Left renal cortex interstitium (tissue), 4 donors: Measurements from ENCODE around the gene DMRTB1. TPM values are rescaled to one million over a fixed set of nuclear protein-coding genes. Genes with fewer than 3 reads are reported as not detected.
A peak's percentile ranks its signal among the peaks of the same experiment; 100 is the strongest.

Experiments used
- DNase-seq, 4 donors: peaks; one replicate each; pipeline ENCODE4 v3.0.0-alpha.2; 2013; ENCODE audit warnings: low read depth in 4 of 4, low spot score in 2 of 4, missing footprints in 1 of 4
- polyA plus RNA-seq, 4 donors: library from polyadenylated mRNA; unstranded; fragments of 120-200 nt; gene quantifications; one replicate each; pipeline ENCODE4 v1.2.1, GENCODE V29; 2013; ENCODE audit not compliant: insufficient read length in 4 of 4

The DMRTB1 gene
- polyA plus RNA-seq, 4 donors: 0.13 to 0.18 TPM; not detected in 2

DNA sequence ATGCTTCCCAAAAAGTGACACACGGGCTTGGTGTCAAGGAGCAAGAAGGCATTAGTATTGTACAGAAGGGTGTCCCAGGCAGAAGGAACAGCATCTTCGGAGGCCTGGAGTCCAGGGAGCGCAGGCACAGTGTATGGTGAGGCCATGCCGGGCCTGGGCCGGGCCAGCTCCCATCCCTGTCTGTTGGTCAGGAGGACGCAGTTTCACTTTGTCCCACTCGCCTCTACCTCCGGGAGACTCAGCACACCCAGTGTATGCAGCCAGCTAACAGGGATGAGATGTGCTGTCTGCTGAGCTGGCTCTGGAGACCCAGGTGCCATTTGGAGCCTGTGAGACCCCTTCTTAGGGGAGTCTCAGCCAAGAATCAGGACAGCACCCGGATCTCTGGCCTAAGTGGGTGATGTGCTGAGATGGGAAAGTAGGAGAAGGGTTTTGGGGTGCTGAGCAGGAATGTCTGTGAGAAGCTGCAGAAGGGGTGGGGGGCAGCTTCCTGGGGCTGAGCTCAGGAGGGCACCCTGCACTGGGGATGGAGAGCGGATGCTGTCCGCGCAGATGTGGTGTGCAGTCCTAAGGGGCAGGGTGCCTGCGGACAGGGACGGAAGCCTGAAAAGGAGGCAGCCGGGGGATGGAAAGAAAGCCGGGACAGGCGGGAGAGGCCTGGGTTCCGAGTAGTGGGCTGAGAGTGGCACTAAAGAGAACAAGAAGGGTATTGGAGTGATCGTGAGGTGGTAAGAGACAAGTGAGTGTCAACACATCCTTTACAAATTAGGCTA is 25.7 kb downstream of the DMRTB1 start:
- DNase-seq: no peak

DNA sequence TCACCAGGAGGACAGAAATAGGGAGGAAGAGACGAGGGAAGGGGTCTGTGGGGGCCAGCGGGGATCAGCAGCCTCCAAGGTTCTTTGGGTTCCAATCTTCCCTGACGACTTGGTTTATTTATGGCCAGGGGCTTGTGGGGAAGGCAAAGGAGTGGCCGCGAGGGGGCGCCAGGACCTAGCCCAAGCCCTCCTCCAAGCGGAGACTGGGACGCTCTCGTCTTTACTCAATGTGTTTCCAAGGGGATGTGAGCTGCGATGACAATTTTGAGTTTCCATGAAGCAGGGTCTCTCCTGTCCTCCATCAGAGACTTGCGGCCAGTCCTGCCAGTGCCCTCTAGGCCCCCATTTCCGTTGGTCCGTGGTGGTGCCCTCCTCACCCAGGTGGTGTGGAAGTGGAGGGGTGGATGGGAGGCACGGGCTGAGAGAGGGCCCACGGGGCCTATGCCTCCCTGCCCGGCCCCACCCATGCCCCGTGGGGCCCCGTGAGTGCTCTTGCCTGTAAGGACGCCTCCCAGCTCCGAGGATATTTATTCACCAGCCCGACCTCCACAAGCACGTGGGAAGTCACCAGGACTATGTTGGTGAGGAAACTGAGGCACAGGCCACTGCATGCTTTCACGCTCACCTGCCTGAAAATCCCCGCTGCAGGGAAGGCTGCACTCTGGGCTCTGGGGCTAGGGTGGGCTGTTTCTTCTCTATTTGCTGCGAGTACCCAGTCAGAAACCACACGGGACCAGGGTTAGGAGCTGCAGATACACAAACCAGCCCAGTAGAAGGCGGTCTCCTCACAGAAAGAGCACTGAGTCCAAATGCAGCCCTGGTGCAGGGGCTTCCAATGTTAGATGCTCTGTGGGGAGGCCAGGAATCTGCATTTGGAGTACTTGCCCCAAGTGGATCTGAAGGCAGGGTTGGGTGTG is 26.5 kb downstream of the DMRTB1 start:
- DNase-seq: peak in 2 of 4 donors; percentile 66 to 68

- no peak for DNase-seq
Observed at GRCh38 chr1:53486395-53487026, 27.3 kb downstream of the DMRTB1 start.

DNA sequence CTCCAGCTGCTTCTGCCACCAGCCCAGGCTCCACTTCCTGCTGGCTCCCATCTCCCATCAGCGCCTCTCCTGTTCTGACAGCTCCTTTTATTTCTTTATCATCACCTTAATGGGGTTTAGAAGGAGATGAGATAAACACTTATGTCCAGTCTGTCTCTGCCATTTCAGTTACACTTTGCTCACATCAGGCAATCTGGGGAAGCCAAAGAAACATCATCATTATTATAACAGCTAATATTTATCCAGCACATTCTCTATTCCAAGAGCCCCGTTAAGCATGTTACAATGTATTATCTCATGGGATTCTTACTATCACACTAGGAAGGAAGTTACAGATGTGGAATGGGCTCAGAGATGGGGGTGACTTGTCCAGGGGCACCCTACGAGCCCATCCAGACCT is 31.2 kb downstream of the DMRTB1 start:
- no peak for DNase-seq

DNA sequence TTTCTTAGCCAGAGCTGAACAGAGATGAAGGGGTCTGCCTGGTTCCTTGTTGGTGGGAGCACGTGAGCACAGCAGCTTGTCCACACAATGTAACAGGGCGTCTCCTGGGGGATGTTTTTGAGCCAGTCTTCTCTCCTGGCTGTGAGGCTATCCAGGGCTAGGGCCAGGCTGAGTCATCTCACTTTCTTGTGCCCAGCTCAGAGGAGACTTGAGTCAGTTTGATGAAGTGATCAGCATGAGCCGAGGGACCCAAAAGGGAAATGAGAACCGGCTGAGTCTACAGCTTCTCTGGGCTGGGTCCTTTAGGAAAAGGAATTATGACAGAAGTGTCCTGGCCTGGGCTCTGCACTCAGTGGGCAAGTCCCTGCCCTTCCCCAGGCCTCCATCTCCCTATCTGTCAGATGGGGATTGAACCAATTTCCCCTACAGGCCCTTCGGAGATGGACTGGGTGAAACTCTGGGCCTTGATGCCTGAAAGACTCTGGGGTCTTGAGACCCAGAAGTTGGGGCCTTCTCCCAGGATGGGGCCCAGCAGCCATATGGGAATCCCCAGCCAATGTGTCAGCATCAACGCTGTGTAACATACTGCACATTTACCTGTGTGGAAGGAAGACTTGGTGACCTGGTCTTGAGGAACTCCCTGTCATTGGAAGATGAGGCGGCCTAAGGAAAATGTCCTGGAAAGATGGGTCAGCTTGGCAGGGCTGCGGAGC is 36.6 kb downstream of the DMRTB1 start:
- no peak for DNase-seq

- no peak for DNase-seq
Observed at GRCh38 chr1:53498555-53499131, 39.4 kb downstream of the DMRTB1 start.

- no peak for DNase-seq
Observed at GRCh38 chr1:53499257-53500203, 40.3 kb downstream of the DMRTB1 start.

DNA sequence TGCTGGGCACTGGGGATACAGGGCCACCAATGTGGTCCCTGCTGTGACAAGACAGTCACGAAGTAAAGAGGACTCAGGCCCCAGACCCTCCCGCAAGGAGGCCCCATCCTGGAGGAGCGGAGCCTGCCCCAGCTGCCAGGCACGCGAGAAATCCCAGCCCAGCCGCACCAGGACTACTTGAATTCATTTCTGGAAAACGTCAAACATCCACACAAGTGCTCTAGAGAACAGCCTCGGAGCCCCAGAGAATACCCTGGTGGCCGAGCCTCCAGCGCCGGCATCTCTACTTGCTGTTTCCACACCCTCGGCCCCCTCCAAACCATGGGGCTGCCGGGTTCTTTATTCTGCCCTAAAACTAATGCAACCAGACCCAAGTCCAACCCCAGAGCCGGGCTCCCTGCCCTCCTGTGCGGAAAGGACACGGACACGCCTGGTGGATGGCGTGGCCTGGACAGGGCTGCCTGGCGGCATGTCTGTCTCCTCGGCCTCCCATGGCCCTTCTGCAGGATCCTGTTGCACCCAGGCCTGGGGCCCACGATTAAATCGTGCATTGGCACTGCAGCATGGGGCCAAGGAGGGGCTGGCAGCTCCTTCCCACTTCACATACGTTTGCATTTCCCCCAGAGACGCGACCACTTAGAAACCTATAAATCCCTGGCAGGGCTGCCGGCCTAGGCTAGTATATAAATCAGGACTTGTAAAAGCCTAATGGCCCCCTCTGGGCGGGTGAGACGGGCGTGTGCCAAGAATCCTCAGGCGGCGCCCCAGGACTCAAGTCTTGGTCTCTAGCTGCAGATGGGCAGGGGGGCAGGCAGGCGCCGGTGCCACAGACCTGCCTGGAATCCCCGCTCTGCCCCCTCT is 41.2 kb downstream of the DMRTB1 start:
- no peak for DNase-seq

DNA sequence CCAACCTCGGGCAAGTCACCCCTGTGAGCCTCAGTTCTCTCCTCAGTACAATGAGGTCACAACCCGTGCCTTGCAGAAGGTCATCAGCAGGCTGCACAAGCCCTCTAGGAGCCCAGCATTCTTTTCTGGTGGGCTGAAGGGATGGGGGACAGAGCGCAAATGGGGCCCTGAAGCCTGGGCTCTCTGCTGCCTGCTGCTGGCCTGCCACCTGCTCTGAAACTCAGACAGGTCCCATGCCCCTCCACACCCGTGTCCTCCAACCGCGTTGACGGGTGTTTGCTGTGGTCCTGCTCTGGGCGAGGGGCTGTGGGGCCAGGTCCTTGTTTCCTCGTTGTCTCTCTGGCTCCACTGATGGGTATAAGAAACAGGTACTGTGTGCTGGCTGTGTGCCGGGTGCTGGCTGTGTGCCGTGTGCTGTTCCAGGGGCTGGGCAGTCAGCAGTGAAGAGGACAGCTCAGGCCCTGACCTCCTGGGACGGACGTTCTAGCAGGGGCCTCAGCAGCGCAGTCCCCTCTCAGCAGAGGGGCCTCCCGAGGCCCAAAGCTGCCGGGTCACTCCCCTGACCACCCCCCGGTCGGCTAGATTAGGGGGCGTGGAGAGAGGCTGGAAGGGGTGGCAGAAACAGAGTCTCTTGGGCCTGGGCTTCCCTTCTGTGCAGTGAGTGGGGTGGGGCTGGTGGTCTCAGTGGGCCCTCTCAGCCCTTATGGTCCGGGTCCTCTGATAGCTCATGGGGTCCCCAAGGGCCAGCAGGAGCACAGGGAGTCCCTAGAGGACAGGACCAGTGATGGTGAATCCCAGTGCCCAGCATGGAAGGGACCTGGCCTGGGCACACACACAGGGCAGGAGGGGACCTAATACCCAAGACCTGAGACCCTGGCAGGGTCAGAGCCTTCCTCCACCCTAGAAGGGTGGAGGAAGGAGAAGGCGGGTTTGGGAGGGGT is 42.1 kb downstream of the DMRTB1 start:
- DNase-seq: no peak

DNA sequence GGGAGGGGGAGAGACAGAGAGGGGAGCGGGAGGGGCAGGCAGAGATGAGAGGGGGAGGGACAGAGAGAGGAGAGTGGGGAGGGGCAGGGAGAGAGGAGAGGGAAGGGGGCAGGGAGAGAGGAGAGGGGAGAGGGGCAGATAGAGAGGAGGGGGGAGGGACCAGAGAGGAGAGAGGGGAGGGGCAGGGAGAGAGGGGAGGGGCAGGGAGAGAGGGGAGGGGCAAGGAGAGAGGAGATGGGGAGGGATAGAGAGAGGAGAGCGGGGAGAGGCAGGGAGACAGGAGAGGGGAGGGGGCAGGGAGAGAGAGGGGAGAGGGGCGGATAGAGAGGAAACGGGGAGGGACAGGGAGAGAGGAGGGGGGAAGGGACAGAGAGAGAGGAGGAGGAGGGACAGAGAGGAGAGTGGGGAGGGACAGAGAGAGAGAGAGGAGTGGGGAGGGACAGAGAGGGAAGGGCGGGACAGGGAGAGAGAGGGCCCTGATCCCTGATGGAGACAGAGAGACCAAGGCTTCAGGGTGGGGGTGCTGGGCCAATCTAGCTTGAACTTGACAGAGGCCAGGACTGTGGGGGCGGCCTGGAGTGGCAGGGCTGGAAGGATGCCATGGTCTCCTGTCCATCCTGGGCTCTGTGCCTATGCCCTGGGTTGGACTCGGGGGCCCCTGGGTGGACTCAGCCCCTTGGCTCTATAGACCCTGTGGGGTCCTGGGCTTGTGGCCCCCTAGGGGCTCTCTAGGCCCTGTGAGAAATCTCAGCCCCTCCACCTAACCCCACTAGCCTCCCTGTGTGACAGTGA is 43.6 kb downstream of the DMRTB1 start:
- no peak for DNase-seq

GRCh38 chr1:53503433-53504217 is 44.4 kb downstream of the DMRTB1 start:
- DNase-seq: no peak

DNA sequence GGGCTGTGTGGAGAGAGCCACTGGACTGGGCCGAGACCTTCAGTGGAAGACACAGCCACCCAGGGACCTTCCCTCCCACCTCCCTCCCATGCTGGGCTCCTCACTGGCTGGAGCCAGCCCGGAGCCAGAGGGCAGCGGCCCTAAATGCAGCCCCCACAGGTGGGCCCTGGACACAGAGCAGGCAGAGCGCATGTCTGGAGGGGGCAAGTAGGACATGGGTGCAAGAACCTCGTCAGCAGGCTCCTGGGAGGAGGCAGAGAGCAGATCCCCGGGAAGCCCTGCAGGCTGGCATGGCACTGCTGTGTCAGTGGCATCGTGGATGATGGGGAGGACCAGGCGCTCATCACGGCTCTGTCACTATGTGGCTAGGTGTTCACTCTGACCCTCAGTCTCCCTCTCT is 45.7 kb downstream of the DMRTB1 start:
- no peak for DNase-seq

DNA sequence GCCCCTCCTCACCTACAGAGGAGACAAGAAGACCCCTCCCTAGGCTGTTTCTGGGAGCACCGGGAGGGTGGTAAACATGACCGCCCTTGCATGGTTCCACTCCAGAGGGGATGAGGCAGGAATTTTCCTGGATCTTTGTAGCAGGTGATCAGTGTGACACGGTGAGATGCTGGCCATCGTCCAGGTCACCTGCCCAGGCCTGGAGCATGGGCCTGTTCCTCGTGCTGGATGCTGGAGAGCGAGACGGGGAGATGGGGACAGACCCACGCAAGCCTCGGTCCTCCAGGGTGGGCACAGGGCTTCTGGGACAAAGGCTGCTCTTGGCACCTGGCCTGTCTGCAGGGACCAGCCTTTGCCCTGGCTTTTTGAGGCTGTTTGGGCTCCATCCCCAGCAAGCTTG is 46.2 kb downstream of the DMRTB1 start:
- DNase-seq: no peak

DNA sequence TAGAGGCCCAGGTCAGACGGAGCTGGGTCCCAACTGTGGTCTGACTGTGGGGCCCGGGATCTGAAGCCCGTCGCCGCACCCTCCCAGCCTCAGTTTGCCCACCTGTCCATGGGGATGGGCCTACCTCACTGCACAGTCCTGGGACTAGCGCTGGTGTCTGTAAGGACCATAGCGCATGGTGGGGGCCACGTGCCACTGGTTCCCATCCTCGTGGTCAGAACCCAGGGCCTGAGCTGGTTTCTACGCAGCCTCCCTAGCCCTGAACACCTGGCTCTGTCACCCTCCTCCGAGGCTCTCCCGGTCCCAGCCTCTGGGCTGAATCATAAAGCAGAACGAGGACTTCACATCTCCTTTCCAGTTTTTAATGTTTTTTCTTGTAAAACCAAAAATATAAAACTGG is 46.7 kb downstream of the DMRTB1 start:
- no peak for DNase-seq

GRCh38 chr1:53506355-53507050 is 47.3 kb downstream of the DMRTB1 start:
- no peak for DNase-seq
